ENCODE results near the gene SLC22A17. TPM values are rescaled to one million over a fixed set of nuclear protein-coding genes. Genes with fewer than 3 reads are reported as not detected.
"Not testable (repeated sequence)": the region's sequence is repeated elsewhere in the genome, so short reads cannot be mapped to it uniquely, and the experiment has no call there.

SLC22A17 gene
- total RNA-seq, 2 experiments from 2014 or later, result 3.0 to 3.4 TPM

- ChIA-PET POLR2A (no interaction called here), CTCF (no interaction called here)
- no peaks in the 10 kb centered on the region for H3K9me3 Mint-ChIP-seq
- DNase-seq, result no peak
- no peak overlapping the region for H3K27ac Mint-ChIP-seq
- no peaks in the 10 kb centered on the region for H3K36me3 Mint-ChIP-seq (ENCODE audit: low read depth)
- H3K4me1 Mint-ChIP-seq, result no peaks in the 10 kb centered on the region
- H3K4me3 Mint-ChIP-seq, result no peak overlapping the region
- peaks cover 28% of the 10 kb centered on the region for H3K27me3 Mint-ChIP-seq
These were observed 13.0 kb downstream of the SLC22A17 start for GRCh38 chr14:23339506-23340268.

GRCh38 chr14:23335623-23336022 is 17.1 kb downstream of the SLC22A17 start:
- H3K36me3 Mint-ChIP-seq (ENCODE audit: low read depth), result no peaks in the 10 kb centered on the region
- no peaks in the 10 kb centered on the region for H3K4me1 Mint-ChIP-seq
- CTCF ChIA-PET, result interaction anchor here (0.6 to 0.7 kb wide), 2 partner anchors 15 to 58 kb away, joined by 3 read pairs; no protein-coding TSS in a partner anchor
- no peaks in the 10 kb centered on the region for H3K9me3 Mint-ChIP-seq
- no peak for DNase-seq
- H3K27me3 Mint-ChIP-seq, result peaks cover 26% of the 10 kb centered on the region
- POLR2A ChIA-PET, result interaction anchor here (0.7 kb wide), 1 partner anchor 233 kb away, joined by 4 read pairs; no protein-coding TSS in a partner anchor
- no peak overlapping the region for H3K4me3 Mint-ChIP-seq
- H3K27ac Mint-ChIP-seq, result no peak overlapping the region

GRCh38 chr14:23327947-23328744 is 24.5 kb downstream of the SLC22A17 start:
- H3K27me3 Mint-ChIP-seq, result no peaks in the 10 kb centered on the region
- ChIA-PET CTCF (interaction anchor here (0.6 to 1.6 kb wide), 7 partner anchors 10 to 57 kb away, joined by 3 to 4 read pairs (median 3); partner anchors contain the start of gene PPP1R3E), POLR2A (no interaction called here)
- H3K27ac Mint-ChIP-seq, result no peak overlapping the region
- H3K9me3 Mint-ChIP-seq, result no peaks in the 10 kb centered on the region
- H3K4me1 Mint-ChIP-seq, result peaks cover 11% of the 10 kb centered on the region
- no peak overlapping the region for H3K4me3 Mint-ChIP-seq
- peaks cover 19% of the 10 kb centered on the region for H3K36me3 Mint-ChIP-seq (ENCODE audit: low read depth)
- peak; percentile 76 for DNase-seq

- Mint-ChIP-seq H3K9me3 (no peaks in the 10 kb centered on the region), H3K36me3 (ENCODE audit: low read depth) (peaks cover 32% of the 10 kb centered on the region), H3K27ac (peak overlapping the region; percentile 20), H3K27me3 (no peaks in the 10 kb centered on the region), H3K4me1 (peaks cover 22% of the 10 kb centered on the region), H3K4me3 (no peak overlapping the region)
- ChIA-PET CTCF (interaction anchor here (0.6 to 1.5 kb wide), 8 partner anchors 9 to 258 kb away, joined by 3 to 8 read pairs (median 3); no protein-coding TSS in a partner anchor), POLR2A (interaction anchor here (0.7 kb wide), 1 partner anchor 215 kb away, joined by 3 read pairs; no protein-coding TSS in a partner anchor)
- DNase-seq, result no peak
These were observed 26.0 kb downstream of the SLC22A17 start for GRCh38 chr14:23326491-23327332.

GRCh38 chr14:23325746-23326145 is 26.9 kb downstream of the SLC22A17 start:
- DNase-seq, H3K27me3 Mint-ChIP-seq, H3K27ac Mint-ChIP-seq, H3K4me3 Mint-ChIP-seq, CTCF ChIA-PET, POLR2A ChIA-PET, H3K9me3 Mint-ChIP-seq: not testable (repeated sequence)
- peaks cover 32% of the 10 kb centered on the region for H3K36me3 Mint-ChIP-seq (ENCODE audit: low read depth)
- peaks cover 22% of the 10 kb centered on the region for H3K4me1 Mint-ChIP-seq

- DNase-seq, result no peak
- Mint-ChIP-seq H3K4me1 (peaks cover 30% of the 10 kb centered on the region), H3K36me3 (ENCODE audit: low read depth) (peaks cover 35% of the 10 kb centered on the region), H3K27ac (no peak overlapping the region), H3K27me3 (no peaks in the 10 kb centered on the region), H3K9me3 (peaks cover 1% of the 10 kb centered on the region), H3K4me3 (no peak overlapping the region)
- POLR2A ChIA-PET, result no interaction called here
- CTCF ChIA-PET, result no interaction called here
These were observed 27.7 kb downstream of the SLC22A17 start for GRCh38 chr14:23324993-23325392.

- H3K9me3 Mint-ChIP-seq, result peaks cover 4% of the 10 kb centered on the region
- ChIA-PET CTCF (no interaction called here), POLR2A (no interaction called here)
- no peaks in the 10 kb centered on the region for H3K27me3 Mint-ChIP-seq
- no peak overlapping the region for H3K27ac Mint-ChIP-seq
- DNase-seq, result no peak
- peaks cover 39% of the 10 kb centered on the region for H3K36me3 Mint-ChIP-seq (ENCODE audit: low read depth)
- no peak overlapping the region for H3K4me3 Mint-ChIP-seq
- peaks cover 35% of the 10 kb centered on the region for H3K4me1 Mint-ChIP-seq
These were observed 28.2 kb downstream of the SLC22A17 start for GRCh38 chr14:23324455-23324846.

- Mint-ChIP-seq H3K9me3 (peaks cover 4% of the 10 kb centered on the region), H3K27ac (no peak overlapping the region), H3K27me3 (no peaks in the 10 kb centered on the region), H3K4me1 (peaks cover 35% of the 10 kb centered on the region), H3K4me3 (no peak overlapping the region), H3K36me3 (ENCODE audit: low read depth) (peaks cover 39% of the 10 kb centered on the region)
- DNase-seq, result no peak
- CTCF ChIA-PET, result no interaction called here
- POLR2A ChIA-PET, result no interaction called here
These were observed 28.7 kb downstream of the SLC22A17 start for GRCh38 chr14:23323838-23324454.

GRCh38 chr14:23322568-23323517 is 29.8 kb downstream of the SLC22A17 start:
- ChIA-PET POLR2A (interaction anchor here (0.7 to 1.9 kb wide), 4 partner anchors 15 to 291 kb away, joined by 3 to 6 read pairs (median 6); partner anchors contain the start of genes ACIN1 and C14orf119), CTCF (interaction anchor here (1.0 to 4.5 kb wide), 8 partner anchors 11 to 202 kb away, joined by 3 to 59 read pairs (median 5); partner anchors contain the start of genes BCL2L2, PPP1R3E and SLC22A17)
- H3K4me3 Mint-ChIP-seq, result peak overlapping the region; percentile 93
- H3K9me3 Mint-ChIP-seq, result peaks cover 4% of the 10 kb centered on the region
- H3K27ac Mint-ChIP-seq, result peak overlapping the region; percentile 90
- H3K27me3 Mint-ChIP-seq, result no peaks in the 10 kb centered on the region
- H3K4me1 Mint-ChIP-seq, result peaks cover 34% of the 10 kb centered on the region
- no peak for DNase-seq
- H3K36me3 Mint-ChIP-seq (ENCODE audit: low read depth), result peaks cover 39% of the 10 kb centered on the region

- H3K27me3 Mint-ChIP-seq, result no peaks in the 10 kb centered on the region
- DNase-seq, result peak; percentile 51
- ChIA-PET CTCF (interaction anchor here (0.8 to 4.5 kb wide), 15 partner anchors 11 to 335 kb away, joined by 3 to 59 read pairs (median 3); partner anchors contain the start of genes BCL2L2, PPP1R3E and SLC22A17), POLR2A (interaction anchor here (0.6 to 1.9 kb wide), 9 partner anchors 14 to 292 kb away, joined by 3 to 8 read pairs (median 5); partner anchors contain the start of genes ACIN1 and C14orf119)
- H3K36me3 Mint-ChIP-seq (ENCODE audit: low read depth), result peaks cover 39% of the 10 kb centered on the region
- H3K4me1 Mint-ChIP-seq, result peaks cover 34% of the 10 kb centered on the region
- H3K9me3 Mint-ChIP-seq, result peaks cover 4% of the 10 kb centered on the region
- peak overlapping the region; percentile 90 for H3K27ac Mint-ChIP-seq
- H3K4me3 Mint-ChIP-seq, result peak overlapping the region; percentile 93
These were observed 30.8 kb downstream of the SLC22A17 start for GRCh38 chr14:23321572-23322547.

All from activated CD4-positive, alpha-beta T cell treated with anti-CD3 and anti-CD28 coated beads, Interleukin-2, amount 10 ng/mL, durations not matched to agents 7 days and 5 days (primary cell).